HG02840 (cell line): Measurements from ENCODE around the gene HOXD12.

Experiments used
- ATAC-seq: cut with Tn5 transposase; IDR thresholded peaks from one replicate; pipeline ENCODE4 v1.9.1; 2021; ENCODE audit warnings: mild to moderate bottlenecking, moderate library complexity, moderate number of reproducible peaks; ENCODE audit not compliant: unreplicated experiment, low FRiP score

Gene HOXD12

DNA sequence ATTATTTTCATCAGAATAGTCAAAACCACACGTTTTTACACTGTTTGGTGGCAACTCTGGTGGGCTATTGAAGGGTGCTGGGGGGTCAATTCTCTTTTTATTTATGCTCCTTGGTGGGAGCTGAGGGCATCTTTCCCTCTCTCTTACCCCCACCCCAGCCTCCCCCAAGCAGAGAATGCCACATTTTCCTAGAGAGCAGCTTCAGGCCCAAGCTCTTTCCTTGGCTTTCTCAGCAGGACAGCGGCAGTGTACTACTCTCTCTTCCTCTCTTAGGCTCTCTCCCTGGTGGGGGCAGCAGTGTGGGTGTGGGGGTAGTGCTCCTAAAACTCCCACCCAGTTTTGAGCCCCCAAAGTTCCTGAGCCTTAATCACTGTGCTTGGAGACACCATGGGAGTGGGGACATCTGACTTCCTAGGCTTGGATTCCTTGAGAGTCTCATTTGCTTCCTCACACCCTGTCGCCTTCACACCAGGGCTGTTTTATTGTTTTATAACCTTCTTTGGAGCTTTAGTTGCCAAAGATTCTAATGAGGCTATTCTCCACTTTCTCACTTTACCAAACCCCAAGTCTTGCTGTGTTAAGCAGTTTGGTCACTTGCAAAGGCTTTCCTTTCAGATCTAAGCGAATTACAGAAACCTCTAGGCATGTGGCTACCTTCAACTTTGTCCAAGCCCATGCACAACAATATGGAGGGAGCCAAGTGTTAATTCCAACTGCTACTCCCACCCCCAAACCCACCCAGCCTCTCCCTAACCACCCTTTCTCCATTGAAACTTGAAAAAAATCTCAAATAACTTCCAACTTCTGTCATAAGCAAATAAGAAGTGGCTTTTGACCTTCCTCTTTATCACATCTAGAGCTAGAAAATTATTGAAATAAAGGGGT, 45.7 kb downstream of the HOXD12 start:
- no peak for ATAC-seq

DNA sequence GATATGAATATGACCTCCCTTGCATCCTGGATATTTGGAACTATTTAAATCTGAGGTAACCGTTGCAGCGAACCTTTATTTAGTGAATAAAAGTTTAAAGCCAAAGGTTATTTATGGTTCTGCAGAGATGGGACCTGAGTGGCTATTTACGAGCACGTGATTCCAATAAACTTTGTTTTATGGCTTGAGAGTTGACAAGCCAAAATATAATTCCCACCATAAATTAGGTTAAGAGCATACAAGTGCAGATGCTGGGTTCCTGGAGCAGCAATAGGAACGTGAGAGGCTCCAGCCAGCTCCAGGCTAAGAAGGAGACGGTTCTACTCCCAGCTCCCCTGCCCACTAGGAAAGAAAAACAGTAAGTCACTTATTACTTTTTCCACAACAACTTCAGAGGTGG, 46.5 kb downstream of the HOXD12 start:
- ATAC-seq: no peak

DNA sequence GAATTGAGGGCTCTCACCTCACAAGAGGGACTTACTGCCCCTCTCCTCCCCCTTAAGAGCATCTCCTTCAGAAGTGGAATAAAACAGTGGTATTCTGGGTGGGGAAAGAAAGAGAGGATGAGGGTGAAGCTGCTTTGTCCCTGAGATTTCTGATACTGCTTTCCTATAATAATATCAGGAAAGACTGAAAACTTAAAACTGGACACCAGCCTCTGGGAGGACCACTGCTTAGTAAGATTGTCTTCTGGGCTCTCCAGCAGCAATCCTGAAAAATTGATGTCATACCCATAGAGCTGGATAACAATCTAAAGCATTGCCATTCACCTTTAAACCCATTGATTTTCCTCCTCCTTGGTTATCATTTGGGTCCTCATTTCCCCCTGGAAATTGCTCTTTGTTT, 47.0 kb downstream of the HOXD12 start:
- ATAC-seq: no peak

DNA sequence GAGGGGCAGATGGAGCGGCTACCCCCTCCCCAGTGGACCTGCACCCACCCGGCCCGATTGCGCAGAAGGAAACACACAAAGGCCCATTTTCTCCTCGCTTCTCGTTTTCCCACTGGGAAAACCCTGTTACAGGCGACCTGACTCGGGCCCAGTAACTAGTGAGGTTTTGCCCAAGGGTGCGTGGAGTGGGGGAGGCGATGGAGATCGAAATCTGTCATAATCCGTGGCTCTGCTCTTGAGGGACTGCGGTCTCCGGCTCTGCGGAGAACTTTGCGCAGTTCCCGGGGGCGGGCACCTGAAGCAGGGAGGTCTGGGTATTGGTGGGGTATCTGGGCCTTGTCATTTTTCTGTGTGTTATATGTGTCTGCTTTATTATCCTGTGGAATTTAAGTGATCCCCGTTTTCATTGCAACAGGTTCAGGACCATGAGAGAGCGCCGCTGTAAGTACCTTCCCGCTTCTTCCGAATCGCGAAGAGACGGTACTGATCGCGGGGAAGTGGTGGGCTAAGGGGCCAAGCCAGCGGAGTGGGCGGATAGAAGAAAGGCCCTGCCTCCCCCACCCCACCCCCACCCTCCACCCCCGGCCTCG, 47.7 kb downstream of the HOXD12 start:
- ATAC-seq: no peak

DNA sequence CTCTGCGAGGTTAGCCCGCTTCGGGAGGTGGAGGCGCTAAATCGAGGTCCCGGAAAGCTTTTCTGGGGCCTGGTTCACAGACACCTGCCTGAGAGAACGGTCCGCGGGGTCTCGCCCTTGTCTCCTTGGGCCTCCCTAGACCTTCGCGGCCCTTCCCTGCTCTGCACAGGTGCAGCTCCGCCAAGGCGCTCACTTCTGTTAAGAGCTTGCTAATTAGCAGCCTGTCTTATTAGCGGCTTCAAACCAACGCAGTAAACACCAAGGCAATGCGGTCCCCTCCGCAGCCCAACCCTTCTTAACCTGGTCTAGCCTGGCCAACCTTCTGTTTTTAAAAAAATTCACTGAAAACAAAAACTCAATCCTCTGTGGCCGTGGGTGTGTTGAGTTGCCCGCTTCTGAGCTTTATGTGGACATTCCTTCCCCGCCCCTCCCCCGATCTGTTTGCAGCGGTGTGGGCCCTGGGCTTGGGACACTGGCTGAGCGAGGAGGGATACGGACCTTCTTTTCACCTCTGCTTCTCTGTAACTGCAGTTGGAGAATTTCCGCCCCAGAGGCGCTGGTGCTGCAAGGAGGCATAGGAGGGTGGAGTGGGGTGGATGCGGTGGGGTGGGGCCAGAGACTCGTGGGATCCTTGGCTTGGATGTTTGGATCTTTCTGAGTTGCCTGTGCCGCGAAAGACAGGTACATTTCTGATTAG, 48.4 kb downstream of the HOXD12 start:
- ATAC-seq: no peak

DNA sequence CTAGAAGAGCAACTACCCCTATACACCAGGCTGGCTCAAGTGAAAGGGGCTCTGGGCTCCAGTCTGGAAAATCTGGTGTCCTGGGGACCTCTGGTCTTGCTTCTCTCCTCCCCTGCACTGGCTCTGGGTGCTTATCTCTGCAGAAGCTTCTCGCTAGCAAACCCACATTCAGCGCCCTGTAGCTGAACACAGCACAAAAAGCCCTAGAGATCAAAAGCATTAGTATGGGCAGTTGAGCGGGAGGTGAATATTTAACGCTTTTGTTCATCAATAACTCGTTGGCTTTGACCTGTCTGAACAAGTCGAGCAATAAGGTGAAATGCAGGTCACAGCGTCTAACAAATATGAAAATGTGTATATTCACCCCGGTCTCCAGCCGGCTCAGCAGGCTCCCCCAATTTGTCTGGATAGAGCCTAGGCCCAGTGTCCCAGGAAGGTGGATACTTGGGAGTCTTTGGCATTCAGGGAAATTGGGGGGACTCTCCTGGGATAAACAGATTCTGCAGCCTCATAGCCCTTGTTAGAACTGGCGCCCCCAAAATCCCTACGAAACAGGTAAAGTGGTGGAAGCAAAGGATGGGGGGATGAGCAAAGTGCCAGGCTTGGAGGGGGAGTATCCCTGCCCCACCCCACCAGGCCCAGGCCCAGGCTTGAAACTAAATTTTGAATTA, 49.3 kb downstream of the HOXD12 start:
- no peak for ATAC-seq

DNA sequence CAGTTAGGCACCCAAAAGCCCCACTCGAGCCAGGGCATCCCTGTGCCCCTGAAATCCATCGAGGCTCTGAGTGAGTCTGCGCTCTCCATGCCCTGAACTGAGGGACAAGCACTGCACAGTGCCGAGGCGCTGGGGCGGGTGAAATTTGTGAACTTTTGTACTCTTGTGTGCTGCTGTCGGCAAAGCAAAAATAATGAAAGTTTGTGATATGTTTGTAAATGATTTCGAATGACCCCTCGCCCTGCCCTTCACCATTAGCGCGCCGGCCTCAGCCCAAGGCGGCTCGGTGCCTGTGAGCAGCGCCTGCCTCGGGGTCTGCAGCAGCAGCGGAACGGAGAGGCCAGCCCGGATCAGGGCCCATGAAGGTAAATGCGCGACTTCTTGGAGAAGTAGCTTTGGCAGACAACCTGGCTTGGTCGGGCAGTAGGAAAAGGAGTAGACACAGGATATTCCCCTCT, 49.9 kb downstream of the HOXD12 start:
- ATAC-seq: no peak

DNA sequence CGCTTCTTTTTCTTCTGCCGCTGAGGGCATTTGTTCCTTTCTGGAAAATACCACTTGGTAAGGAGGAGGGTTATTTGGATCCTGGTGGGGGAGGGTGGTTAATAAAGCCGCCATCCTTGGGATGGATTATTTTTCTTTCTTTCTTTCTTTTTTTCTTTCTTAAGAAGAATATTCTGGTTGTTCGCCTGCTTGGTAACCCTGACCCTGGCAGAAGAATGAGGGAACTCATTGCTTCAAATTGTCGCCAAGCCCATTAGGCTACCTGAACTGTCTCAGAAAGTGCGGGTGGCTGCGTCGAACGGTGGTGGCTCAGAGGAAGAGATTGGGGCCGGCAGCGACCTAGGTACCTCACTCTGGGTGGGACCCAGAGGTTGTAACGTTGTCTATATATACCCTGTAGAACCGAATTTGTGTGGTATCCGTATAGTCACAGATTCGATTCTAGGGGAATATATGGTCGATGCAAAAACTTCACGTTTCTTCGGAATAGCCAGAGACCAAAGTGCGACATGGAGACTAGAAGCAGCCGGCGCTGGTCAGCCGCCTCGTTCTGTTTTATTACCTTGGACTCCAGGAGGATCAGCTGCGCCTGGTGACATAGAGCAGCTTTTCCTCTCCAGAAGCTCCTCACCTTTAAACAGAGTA, 50.5 kb downstream of the HOXD12 start:
- no peak for ATAC-seq

DNA sequence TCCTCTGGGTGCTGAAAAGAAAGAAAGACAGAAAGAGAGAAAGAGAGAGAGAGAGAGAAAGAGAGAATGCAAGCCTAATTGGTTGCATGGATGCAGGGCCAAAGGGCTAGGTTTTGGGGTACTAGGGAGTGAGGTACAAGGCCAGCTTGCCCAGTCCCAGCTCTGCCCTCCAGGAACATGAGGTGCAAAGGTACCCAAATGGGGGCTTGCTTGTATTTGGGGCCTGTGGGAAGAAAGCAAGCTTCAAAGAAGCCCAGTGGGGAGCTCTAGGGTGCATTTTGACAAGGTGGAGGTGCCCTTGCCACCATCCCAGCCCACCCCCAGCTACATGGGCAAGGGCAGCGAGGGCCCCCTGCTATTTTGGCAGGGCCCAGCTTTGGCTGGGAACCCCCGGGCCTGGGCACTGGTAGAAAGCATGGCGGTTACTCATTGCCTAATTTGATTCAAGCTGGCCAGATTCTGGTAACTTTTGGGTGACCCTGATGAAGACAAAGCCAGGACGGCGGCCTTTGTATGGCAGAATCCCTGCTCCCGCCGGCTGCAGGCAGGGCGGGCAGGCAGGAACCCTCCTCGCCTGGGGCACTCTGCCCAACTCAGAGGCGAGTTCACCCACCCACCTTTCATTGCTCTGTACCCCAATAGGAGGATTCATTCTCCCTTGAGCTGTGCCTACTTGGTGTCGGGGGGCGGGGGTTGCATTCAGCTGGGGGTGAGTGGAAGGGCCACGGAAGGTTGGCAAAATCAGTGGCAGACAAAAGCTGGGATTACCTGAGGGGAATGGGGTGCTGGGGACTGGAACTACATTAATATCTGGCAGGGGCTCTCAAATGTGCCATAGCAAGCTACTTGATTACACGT, 51.2 kb downstream of the HOXD12 start:
- no peak for ATAC-seq

DNA sequence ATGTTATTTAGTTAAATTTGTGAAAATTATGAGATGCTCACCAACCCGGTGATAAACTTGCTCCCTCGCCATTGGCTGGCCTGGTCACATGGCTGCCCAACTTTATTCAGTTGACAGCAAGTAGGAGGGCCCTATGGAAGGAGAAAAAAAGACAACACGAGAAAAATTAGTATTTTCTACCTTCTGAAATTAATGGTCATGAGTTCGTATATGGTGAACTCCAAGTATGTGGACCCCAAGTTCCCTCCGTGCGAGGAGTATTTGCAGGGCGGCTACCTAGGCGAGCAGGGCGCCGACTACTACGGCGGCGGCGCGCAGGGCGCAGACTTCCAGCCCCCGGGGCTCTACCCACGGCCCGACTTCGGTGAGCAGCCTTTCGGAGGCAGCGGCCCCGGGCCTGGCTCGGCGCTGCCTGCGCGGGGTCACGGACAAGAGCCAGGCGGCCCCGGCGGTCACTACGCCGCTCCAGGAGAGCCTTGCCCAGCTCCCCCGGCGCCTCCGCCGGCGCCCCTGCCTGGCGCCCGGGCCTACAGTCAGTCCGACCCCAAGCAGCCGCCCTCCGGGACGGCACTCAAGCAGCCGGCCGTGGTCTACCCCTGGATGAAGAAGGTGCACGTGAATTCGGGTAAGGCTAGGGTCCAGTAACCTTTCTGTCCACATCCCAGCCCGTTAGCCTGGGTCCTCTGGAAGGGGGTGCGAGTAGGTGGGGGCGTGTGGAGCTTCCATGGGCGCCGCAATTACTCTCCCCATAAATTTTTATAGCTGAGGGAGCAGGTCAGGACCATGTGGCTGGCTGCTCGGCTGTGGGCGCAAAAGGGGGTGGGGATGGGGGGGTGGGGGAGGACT, 52.1 kb downstream of the HOXD12 start, which contains the start of gene HOXD4:
HOXD4 (plus strand) TSS at position 109 of the 846 bp plus-strand sequence; CDS start at position 193, 84 bp downstream.
- ATAC-seq: no peak
